Muscle layer of colon (tissue), 2 donors: ENCODE results near the gene NDFIP1.

Experiments
- H3K27ac ChIP-seq: one replicate; pipeline ENCODE4 v1.7.0; 2013; ENCODE audit warnings: low read depth, mild to moderate bottlenecking, low read length, moderate library complexity
- H3K27me3 ChIP-seq, 2 donors: one replicate each; pipeline ENCODE4 v1.7.0; 2013; ENCODE audit warnings: low read length in 2 of 2, mild to moderate bottlenecking in 2 of 2; ENCODE audit not compliant: insufficient read depth in 2 of 2, control insufficient read depth in 1 of 2
- H3K36me3 ChIP-seq: one replicate; pipeline ENCODE4 v1.7.0; 2013; ENCODE audit warnings: mild to moderate bottlenecking, low read length; ENCODE audit not compliant: insufficient read depth
- H3K4me1 ChIP-seq: one replicate; pipeline ENCODE4 v1.7.0; 2013; ENCODE audit warnings: mild to moderate bottlenecking, low read length; ENCODE audit not compliant: insufficient read depth
- H3K4me3 ChIP-seq, 2 donors: one replicate each; pipeline ENCODE4 v1.7.0; 2013; ENCODE audit warnings: low read length in 2 of 2, low read depth in 1 of 2, mild to moderate bottlenecking in 1 of 2, moderate library complexity in 1 of 2
- H3K9ac ChIP-seq: one replicate; pipeline ENCODE4 v1.7.0; 2013; ENCODE audit warnings: low read length
- H3K9me3 ChIP-seq: one replicate; pipeline ENCODE4 v1.7.0; 2013; ENCODE audit warnings: mild to moderate bottlenecking, low read length
- donor health status: abdominal sarcoma.
- donor health status: Adenocarcinoma of cecum.

The NDFIP1 gene

GRCh38 chr5:142109331-142110045, 909 bp downstream of the NDFIP1 start:
- Histone ChIP-seq H3K36me3 (no peaks in the 10 kb centered on the region), H3K9ac (peak overlapping the region; percentile 93), H3K4me1 (peaks cover 20% of the 10 kb centered on the region), H3K4me3 (peak overlapping the region; percentile 44 to 90), H3K27ac (peak overlapping the region; percentile 88), H3K9me3 (no peaks in the 10 kb centered on the region), H3K27me3 (no peaks in the 10 kb centered on the region)

- H3K27me3 ChIP-seq: no peaks in the 10 kb centered on the region
- H3K4me3 ChIP-seq: peak overlapping the region; percentile 44 to 90
- H3K36me3 ChIP-seq: no peaks in the 10 kb centered on the region
- H3K27ac ChIP-seq: peak overlapping the region; percentile 88
- H3K4me1 ChIP-seq: peaks cover 20% of the 10 kb centered on the region
- H3K9ac ChIP-seq: peak overlapping the region; percentile 93
- H3K9me3 ChIP-seq: no peaks in the 10 kb centered on the region
Measured at GRCh38 chr5:142110046-142110531, 1.5 kb downstream of the NDFIP1 start.

GRCh38 chr5:142110988-142111687, 2.6 kb downstream of the NDFIP1 start:
- no peak overlapping the region for H3K4me3 ChIP-seq
- peaks cover 23% of the 10 kb centered on the region for H3K4me1 ChIP-seq
- H3K9me3 ChIP-seq: no peaks in the 10 kb centered on the region
- no peaks in the 10 kb centered on the region for H3K27me3 ChIP-seq
- H3K9ac ChIP-seq: no peak overlapping the region
- no peaks in the 10 kb centered on the region for H3K36me3 ChIP-seq
- no peak overlapping the region for H3K27ac ChIP-seq

- no peak overlapping the region for H3K4me3 ChIP-seq
- no peak overlapping the region for H3K27ac ChIP-seq
- peaks cover 41% of the 10 kb centered on the region for H3K4me1 ChIP-seq
- H3K27me3 ChIP-seq: no peaks in the 10 kb centered on the region
- H3K36me3 ChIP-seq: no peaks in the 10 kb centered on the region
- no peaks in the 10 kb centered on the region for H3K9me3 ChIP-seq
- no peak overlapping the region for H3K9ac ChIP-seq
Measured at GRCh38 chr5:142114687-142115086, 6.1 kb downstream of the NDFIP1 start.

- H3K4me1 ChIP-seq: peaks cover 30% of the 10 kb centered on the region
- no peaks in the 10 kb centered on the region for H3K27me3 ChIP-seq
- H3K9ac ChIP-seq: no peak overlapping the region
- H3K27ac ChIP-seq: no peak overlapping the region
- no peak overlapping the region for H3K4me3 ChIP-seq
- H3K36me3 ChIP-seq: peaks cover 4% of the 10 kb centered on the region
- no peaks in the 10 kb centered on the region for H3K9me3 ChIP-seq
Measured at GRCh38 chr5:142115937-142116614, 7.5 kb downstream of the NDFIP1 start.

GRCh38 chr5:142117579-142118151, 9.1 kb downstream of the NDFIP1 start:
- Histone ChIP-seq H3K4me1 (peaks cover 24% of the 10 kb centered on the region), H3K4me3 (no peak overlapping the region), H3K9me3 (no peaks in the 10 kb centered on the region), H3K27ac (no peak overlapping the region), H3K9ac (no peak overlapping the region), H3K36me3 (peaks cover 4% of the 10 kb centered on the region), H3K27me3 (no peaks in the 10 kb centered on the region)

- Histone ChIP-seq H3K27me3 (no peaks in the 10 kb centered on the region), H3K9ac (no peak overlapping the region), H3K4me1 (peaks cover 21% of the 10 kb centered on the region), H3K9me3 (no peaks in the 10 kb centered on the region), H3K36me3 (peaks cover 4% of the 10 kb centered on the region), H3K27ac (no peak overlapping the region), H3K4me3 (no peak overlapping the region)
Measured at GRCh38 chr5:142118155-142118686, 9.6 kb downstream of the NDFIP1 start.

- Histone ChIP-seq H3K4me3 (no peak overlapping the region), H3K4me1 (peaks cover 21% of the 10 kb centered on the region), H3K9ac (no peak overlapping the region)
Measured at GRCh38 chr5:142119051-142119625, 10.6 kb downstream of the NDFIP1 start.

GRCh38 chr5:142120247-142120935, 11.8 kb downstream of the NDFIP1 start:
- no peak overlapping the region for H3K9ac ChIP-seq
- no peaks in the 10 kb centered on the region for H3K9me3 ChIP-seq
- H3K27me3 ChIP-seq: no peaks in the 10 kb centered on the region
- H3K36me3 ChIP-seq: peaks cover 4% of the 10 kb centered on the region
- no peak overlapping the region for H3K27ac ChIP-seq
- H3K4me1 ChIP-seq: peaks cover 21% of the 10 kb centered on the region
- no peak overlapping the region for H3K4me3 ChIP-seq

More at GRCh38 chr5:142119051-142119625, 10.6 kb downstream of the NDFIP1 start:
- no peak overlapping the region for H3K27ac ChIP-seq
- no peaks in the 10 kb centered on the region for H3K9me3 ChIP-seq
- no peaks in the 10 kb centered on the region for H3K27me3 ChIP-seq
- H3K36me3 ChIP-seq: peaks cover 4% of the 10 kb centered on the region

GRCh38 chr5:142122121-142122520, 13.5 kb downstream of the NDFIP1 start:
- H3K4me3 ChIP-seq: no peak overlapping the region
- no peak overlapping the region for H3K27ac ChIP-seq
- H3K9me3 ChIP-seq: no peaks in the 10 kb centered on the region
- H3K36me3 ChIP-seq: peaks cover 4% of the 10 kb centered on the region
- H3K9ac ChIP-seq: no peak overlapping the region
- H3K27me3 ChIP-seq: no peaks in the 10 kb centered on the region
- peaks cover 18% of the 10 kb centered on the region for H3K4me1 ChIP-seq
